ENCODE results near the gene SPPL2B. TPM values are rescaled to one million over a fixed set of nuclear protein-coding genes. Genes with fewer than 3 reads are reported as not detected.

Gene SPPL2B
- total RNA-seq, 1 experiment from 2014 or later = 76.0 TPM

- in situ Hi-C loops (cut with HindIII; ENCODE audit: low pct_unique_long_range_greater_than_20kb, low sequenced_read_pairs) (no loop called here), intact Hi-C loops (cut with micrococcal nuclease; ENCODE audit: unreplicated experiment) (no loop called here)
- Histone ChIP-seq H3K27me3 (ENCODE audit: control insufficient read depth, insufficient read depth, low read length) (no peaks in the 10 kb centered on the region), H3K9me3 (ENCODE audit: control insufficient read depth, insufficient read depth, low read depth, low read length) (no peaks in the 10 kb centered on the region), H3K27ac (ENCODE audit: low read length) (no peak overlapping the region), H3K4me1 (ENCODE audit: control insufficient read depth, insufficient read depth, low read length) (no peaks in the 10 kb centered on the region; the same call in 1 of the 2 replicates), H3K36me3 (ENCODE audit: control insufficient read depth, insufficient read depth, low read length) (no peaks in the 10 kb centered on the region), H3K4me3 (ENCODE audit: low read depth in 2 of 2, low read length in 2 of 2) (no peak overlapping the region)
- ATAC-seq (no peak), DNase-seq (ENCODE audit: low read depth, low spot score) (no peak)
- BruUV-seq (replicated peaks) = no TSS peak
- no peak for TF ChIP-seq SIN3A (IDR thresholded peaks at IDR 0.05; ENCODE audit: borderline replicate concordance, insufficient read depth, low read depth, low read length)
- ChIA-PET CTCF (no interaction called here), POLR2A (interaction anchor here (0.5 kb wide), 1 partner anchor 39 kb away, joined by 5 read pairs; the partner anchor contains the start of gene TMPRSS9)
Measured at GRCh38 chr19:2320939-2321338, 7.5 kb upstream of the SPPL2B start.

- Histone ChIP-seq H3K36me3 (ENCODE audit: control insufficient read depth, insufficient read depth, low read length) (no peaks in the 10 kb centered on the region), H3K4me1 (ENCODE audit: control insufficient read depth, insufficient read depth, low read length) (no peaks in the 10 kb centered on the region), H3K4me3 (ENCODE audit: low read depth in 2 of 2, low read length in 2 of 2) (no peak overlapping the region), H3K27ac (ENCODE audit: low read length) (no peak overlapping the region), H3K27me3 (ENCODE audit: control insufficient read depth, insufficient read depth, low read length) (no peaks in the 10 kb centered on the region), H3K9me3 (ENCODE audit: control insufficient read depth, insufficient read depth, low read depth, low read length) (no peaks in the 10 kb centered on the region)
- TF ChIP-seq TCF7L2 (IDR thresholded peaks at IDR 0.05; ENCODE audit: low read depth, low read length) (no peak), SIN3A (IDR thresholded peaks at IDR 0.05; ENCODE audit: borderline replicate concordance, insufficient read depth, low read depth, low read length) (no peak), CTCF (IDR thresholded peaks at IDR 0.05) (no peak), POLR2AphosphoS5 (IDR thresholded peaks at IDR 0.05; ENCODE audit: low read depth, low read length) (no peak), REST (IDR thresholded peaks at IDR 0.05; ENCODE audit: insufficient read depth in 1 of 2, low read depth in 2 of 2, low read length in 1 of 2) (no peak)
- no TSS peak for BruUV-seq (replicated peaks)
- in situ Hi-C loops (cut with HindIII; ENCODE audit: low pct_unique_long_range_greater_than_20kb, low sequenced_read_pairs) = no loop called here
- ChIA-PET CTCF (no interaction called here), POLR2A (no interaction called here)
- no peak for DNase-seq (ENCODE audit: low read depth, low spot score)
- ATAC-seq = no peak
- intact Hi-C loops (cut with micrococcal nuclease; ENCODE audit: unreplicated experiment) = no loop called here
Measured at GRCh38 chr19:2321565-2322283, 6.8 kb upstream of the SPPL2B start.

- ATAC-seq (no peak), DNase-seq (ENCODE audit: low read depth, low spot score) (no peak)
- Histone ChIP-seq H3K36me3 (ENCODE audit: control insufficient read depth, insufficient read depth, low read length) (no peaks in the 10 kb centered on the region; the same call in 1 of the 2 replicates), H3K27me3 (ENCODE audit: control insufficient read depth, insufficient read depth, low read length) (no peaks in the 10 kb centered on the region), H3K4me3 (ENCODE audit: low read depth in 2 of 2, low read length in 2 of 2) (no peak overlapping the region), H3K4me1 (ENCODE audit: control insufficient read depth, insufficient read depth, low read length) (peaks cover 3% of the 10 kb centered on the region; the same call in 1 of the 2 replicates), H3K9me3 (ENCODE audit: control insufficient read depth, insufficient read depth, low read depth, low read length) (no peaks in the 10 kb centered on the region), H3K27ac (ENCODE audit: low read length) (no peak overlapping the region)
- in situ Hi-C loops (cut with HindIII; ENCODE audit: low pct_unique_long_range_greater_than_20kb, low sequenced_read_pairs) (no loop called here), intact Hi-C loops (cut with micrococcal nuclease; ENCODE audit: unreplicated experiment) (no loop called here)
- no TSS peak for BruUV-seq (replicated peaks)
- POLR2A ChIA-PET = no interaction called here
- no peak for TF ChIP-seq POLR2AphosphoS5 (IDR thresholded peaks at IDR 0.05; ENCODE audit: low read depth, low read length)
- no peak for TF ChIP-seq CTCF (IDR thresholded peaks at IDR 0.05)
- no peak for TF ChIP-seq REST (IDR thresholded peaks at IDR 0.05; ENCODE audit: insufficient read depth in 1 of 2, low read depth in 2 of 2, low read length in 1 of 2)
- no peak for TF ChIP-seq TCF7L2 (IDR thresholded peaks at IDR 0.05; ENCODE audit: low read depth, low read length)
- TF ChIP-seq SIN3A (IDR thresholded peaks at IDR 0.05; ENCODE audit: borderline replicate concordance, insufficient read depth, low read depth, low read length) = no peak
- CTCF ChIA-PET = interaction anchor here (0.6 kb wide), 1 partner anchor 67 kb away, joined by 3 read pairs; no protein-coding TSS in a partner anchor
Measured at GRCh38 chr19:2323707-2324106, 4.8 kb upstream of the SPPL2B start.

Measured in Panc1 (cell line).